ENCODE data around the gene EMILIN1. TPM values are rescaled to one million over a fixed set of nuclear protein-coding genes. Genes with fewer than 3 reads are reported as not detected.
"Not testable (repeated sequence)": the region's sequence is repeated elsewhere in the genome, so short reads cannot be mapped to it uniquely, and the experiment has no call there.

Gene EMILIN1
- total RNA-seq, 1 donor: 81.3 TPM

DNA sequence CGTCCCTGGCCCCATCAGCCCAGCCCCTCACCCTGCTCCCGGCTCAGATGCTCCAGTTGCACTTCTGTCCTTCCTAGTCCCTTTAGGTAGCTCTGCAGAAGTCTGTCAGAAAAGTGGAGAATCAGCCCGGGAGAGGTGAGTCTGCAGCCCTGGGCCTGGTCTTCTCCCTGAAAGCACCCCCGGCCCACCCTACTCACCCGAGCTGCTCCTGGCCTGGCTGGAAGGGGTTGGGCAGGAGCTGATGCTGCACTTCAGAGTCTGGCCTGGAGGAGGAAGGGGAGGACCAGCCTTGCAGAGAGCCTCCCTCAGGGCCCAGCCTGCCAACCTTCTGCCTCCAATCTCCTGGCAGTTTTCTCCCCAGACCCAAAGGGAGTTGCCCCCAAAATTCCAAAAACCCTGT lies 23.9 kb downstream of the EMILIN1 start:
- no peak overlapping the region for H3K4me3 ChIP-seq (ENCODE audit: low read depth, low read length)
- no peak for DNase-seq (ENCODE audit: low read depth)
- TF ChIP-seq, protein P1, sequence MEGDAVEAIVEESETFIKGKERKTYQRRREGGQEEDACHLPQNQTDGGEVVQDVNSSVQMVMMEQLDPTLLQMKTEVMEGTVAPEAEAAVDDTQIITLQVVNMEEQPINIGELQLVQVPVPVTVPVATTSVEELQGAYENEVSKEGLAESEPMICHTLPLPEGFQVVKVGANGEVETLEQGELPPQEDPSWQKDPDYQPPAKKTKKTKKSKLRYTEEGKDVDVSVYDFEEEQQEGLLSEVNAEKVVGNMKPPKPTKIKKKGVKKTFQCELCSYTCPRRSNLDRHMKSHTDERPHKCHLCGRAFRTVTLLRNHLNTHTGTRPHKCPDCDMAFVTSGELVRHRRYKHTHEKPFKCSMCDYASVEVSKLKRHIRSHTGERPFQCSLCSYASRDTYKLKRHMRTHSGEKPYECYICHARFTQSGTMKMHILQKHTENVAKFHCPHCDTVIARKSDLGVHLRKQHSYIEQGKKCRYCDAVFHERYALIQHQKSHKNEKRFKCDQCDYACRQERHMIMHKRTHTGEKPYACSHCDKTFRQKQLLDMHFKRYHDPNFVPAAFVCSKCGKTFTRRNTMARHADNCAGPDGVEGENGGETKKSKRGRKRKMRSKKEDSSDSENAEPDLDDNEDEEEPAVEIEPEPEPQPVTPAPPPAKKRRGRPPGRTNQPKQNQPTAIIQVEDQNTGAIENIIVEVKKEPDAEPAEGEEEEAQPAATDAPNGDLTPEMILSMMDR (IDR thresholded peaks at IDR 0.05; ENCODE audit: insufficient read depth, low read length): no peak

DNA sequence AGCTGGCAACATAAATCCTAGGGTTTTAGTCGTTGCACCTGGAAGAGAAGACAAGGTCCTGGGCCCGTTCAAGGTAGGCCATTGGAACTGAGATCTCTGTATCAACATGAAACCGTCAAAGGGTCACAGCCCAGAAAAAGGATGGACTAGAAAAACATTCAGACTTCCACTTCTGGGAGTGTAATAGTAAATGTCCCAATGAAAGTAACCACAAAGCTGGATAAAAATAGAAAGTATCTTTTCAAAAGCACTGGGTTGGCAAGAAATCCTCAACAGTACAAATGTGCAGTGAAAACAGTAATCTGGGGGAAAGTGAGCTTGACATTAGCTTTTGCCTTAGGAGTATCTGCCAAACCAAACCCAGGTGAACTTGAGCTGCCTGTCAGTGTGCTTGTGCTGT lies 27.6 kb downstream of the EMILIN1 start:
- TF ChIP-seq, protein P1 (IDR thresholded peaks at IDR 0.05; ENCODE audit: insufficient read depth, low read length): no peak
- no peak overlapping the region for H3K4me3 ChIP-seq (ENCODE audit: low read depth, low read length)
- no peak for DNase-seq (ENCODE audit: low read depth)

DNA sequence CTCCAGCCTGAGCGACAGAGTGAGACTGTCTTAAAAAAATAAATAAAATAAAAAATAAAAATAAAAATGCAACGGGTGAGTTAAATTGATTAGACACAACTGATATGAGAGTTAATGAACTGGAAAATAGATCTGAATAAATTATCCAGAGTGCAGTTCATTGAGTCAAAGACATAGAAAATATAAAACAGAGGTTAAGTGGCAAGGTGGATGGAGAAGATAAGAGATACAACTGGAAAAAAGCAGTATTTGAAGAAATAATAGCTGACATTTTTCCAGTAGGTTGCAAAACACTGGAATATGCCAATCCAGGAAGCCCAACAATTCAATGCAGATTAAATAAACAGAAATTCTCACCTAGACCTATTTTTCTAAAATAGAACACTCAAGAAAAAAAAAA lies 29.8 kb downstream of the EMILIN1 start:
- TF ChIP-seq, protein P1 (IDR thresholded peaks at IDR 0.05; ENCODE audit: insufficient read depth, low read length): no peak
- DNase-seq (ENCODE audit: low read depth): no peak
- H3K4me3 ChIP-seq (ENCODE audit: low read depth, low read length): no peak overlapping the region

DNA sequence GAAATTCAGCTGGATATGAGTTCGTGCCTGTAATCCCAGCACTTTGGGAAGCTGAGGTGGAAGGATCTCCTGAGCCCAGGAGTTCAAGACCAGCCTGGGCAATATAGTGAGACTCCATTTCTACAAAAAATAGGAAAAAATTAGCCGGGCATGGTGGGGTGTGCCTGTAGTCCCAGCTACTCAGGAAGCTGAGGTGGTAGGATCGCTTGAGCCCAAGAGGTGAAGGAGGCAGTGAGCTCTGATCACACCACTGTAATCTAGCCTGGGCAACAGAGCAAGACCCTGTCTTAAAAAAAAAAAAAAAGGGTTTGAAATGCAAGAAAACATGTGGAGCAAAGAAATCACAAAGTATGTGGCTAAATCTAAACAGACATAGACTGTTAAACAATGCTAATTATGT lies 30.7 kb downstream of the EMILIN1 start:
- DNase-seq (ENCODE audit: low read depth): no peak
- TF ChIP-seq, protein P1 (IDR thresholded peaks at IDR 0.05; ENCODE audit: insufficient read depth, low read length): no peak
- H3K4me3 ChIP-seq (ENCODE audit: low read depth, low read length): no peak overlapping the region

DNA sequence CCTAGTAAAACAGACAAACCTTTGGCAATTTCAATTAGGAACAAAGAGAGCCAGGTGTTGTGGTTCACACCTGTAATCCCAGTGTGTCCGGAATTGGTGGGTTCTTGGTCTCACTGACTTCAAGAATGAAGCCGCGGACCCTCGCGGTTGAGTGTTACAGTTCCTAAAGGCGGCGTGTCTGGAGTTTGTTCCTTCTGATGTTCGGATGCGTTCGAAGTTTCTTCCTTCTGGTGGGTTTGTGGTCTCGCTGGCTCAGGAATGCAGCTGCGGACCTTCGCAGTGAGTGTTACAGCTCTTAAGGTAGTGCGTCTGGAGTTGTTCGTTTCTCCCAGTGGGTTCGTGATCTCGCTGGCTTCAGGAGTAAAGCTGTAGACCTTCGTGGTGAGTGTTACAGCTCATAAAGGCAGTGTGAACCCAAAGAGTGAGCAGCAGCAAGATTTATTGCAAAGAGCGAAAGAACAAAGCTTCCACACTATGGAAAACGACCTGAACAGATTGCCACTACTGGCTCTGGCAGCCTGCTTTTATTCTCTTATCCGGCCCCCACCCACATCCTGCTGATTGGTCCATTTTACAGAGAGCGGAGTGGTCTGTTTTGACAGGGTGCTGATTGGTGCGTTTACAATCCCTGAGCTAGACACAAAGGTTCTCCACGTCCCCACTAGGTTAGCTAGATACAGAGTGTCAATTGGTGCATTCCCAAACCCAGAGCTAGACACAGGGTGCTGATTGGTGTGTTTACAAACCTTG lies 32.4 kb downstream of the EMILIN1 start:
- DNase-seq (ENCODE audit: low read depth); H3K4me3 ChIP-seq (ENCODE audit: low read depth, low read length): not testable (repeated sequence)

DNA sequence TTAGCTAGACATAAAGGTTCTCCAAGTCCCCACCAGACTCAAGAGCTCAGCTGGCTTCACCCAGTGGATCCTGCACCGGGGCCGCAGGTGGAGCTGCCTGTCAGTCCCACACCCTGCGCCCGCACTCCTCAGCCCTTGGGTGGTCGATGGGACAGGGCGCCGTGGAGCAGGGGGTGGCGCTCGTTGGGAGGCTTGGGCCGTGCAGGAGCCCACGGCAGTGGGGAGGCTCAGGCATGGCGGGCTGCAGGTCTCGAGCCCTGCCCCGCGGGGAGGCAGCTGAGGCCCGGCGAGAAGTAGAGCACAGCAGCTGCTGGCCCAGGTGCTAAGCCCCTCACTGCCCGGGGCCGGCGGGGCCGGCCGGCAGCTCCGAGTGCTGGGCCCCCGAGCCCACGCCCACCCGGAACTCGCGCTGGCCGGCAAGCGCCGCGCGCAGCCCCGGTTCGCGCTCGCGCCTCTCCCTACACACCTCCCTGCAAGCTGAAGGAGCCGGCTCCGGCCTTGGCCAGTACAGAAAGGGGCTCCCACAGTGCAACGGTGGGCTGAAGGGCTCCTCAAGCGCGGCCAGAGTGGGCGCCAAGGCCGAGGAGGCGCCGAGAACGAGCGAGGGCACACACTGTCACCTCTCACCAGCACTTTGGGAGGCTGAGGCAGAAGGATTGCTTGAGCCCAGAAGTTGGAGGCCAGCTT lies 33.1 kb downstream of the EMILIN1 start:
- not testable (repeated sequence) for DNase-seq (ENCODE audit: low read depth); H3K4me3 ChIP-seq (ENCODE audit: low read depth, low read length)

DNA sequence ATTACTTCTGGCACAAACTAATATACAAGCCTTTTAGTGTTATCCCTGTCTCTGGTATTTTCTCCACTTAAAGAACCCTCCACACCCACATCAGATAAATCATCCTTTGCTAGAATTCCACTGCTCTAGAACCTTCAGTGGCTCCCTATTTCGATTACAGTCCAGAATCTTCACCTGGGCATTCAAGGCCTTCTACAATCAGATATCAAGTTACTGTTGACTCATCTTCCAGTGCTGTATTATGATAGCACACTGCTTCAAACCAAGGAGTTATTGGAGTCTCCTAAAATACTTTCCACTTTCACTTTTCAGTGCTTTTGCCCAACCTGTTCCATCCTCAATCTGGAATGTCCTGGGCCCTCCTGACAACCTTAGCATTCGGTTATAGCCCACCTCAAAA lies 37.1 kb downstream of the EMILIN1 start:
- H3K4me3 ChIP-seq (ENCODE audit: low read depth, low read length): no peak overlapping the region
- TF ChIP-seq, protein P1 (IDR thresholded peaks at IDR 0.05; ENCODE audit: insufficient read depth, low read length): no peak
- DNase-seq (ENCODE audit: low read depth): no peak

All from fibroblast of the aortic adventitia (primary cell).